ENCODE measurements around the gene HHLA2. TPM values are rescaled to one million over a fixed set of nuclear protein-coding genes. Genes with fewer than 3 reads are reported as not detected.

Gene HHLA2
- total RNA-seq, 2 experiments from 2014 or later = 0.36 TPM

DNA sequence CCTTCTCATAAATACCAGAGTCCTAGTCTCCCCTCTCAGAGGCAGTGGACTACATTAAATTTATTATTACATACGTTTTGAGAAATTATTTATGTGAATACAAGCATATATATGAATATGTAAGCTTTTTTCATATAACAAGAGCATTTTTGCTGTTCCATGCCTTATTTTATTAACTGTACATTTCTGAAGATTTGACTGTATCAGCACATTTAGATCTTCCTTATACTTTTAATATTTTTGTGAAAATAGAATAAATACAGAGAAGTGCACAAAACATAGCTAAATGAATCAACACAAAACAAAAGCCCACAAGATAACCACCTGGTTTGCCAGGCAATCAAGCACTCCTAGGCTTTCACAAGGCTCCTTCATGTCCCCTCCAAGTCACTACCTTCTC, 27.8 kb downstream of the HHLA2 start:
- Mint-ChIP-seq H3K27ac (no peak overlapping the region), H3K9me3 (peaks cover 2% of the 10 kb centered on the region), H3K27me3 (no peaks in the 10 kb centered on the region), H3K36me3 (ENCODE audit: low read depth) (no peaks in the 10 kb centered on the region), H3K4me3 (no peak overlapping the region), H3K4me1 (ENCODE audit: low read depth) (no peaks in the 10 kb centered on the region)
- intact Hi-C loops (cut with DNase I, micrococcal nuclease) = loop anchor here in 1 of 2 experiments (5.0 kb wide), 1 partner anchor 382 kb away; no protein-coding TSS in a partner anchor
- Histone ChIP-seq H3K27ac (ENCODE audit: low read depth in 1 of 2, low read length in 2 of 2) (no peak overlapping the region), H3K36me3 (ENCODE audit: insufficient read depth, low read length) (no peaks in the 10 kb centered on the region), H3K4me3 (ENCODE audit: low read length) (no peak overlapping the region), H3K27me3 (ENCODE audit: control insufficient read depth in 1 of 2, insufficient read depth in 2 of 2, low read length in 2 of 2) (no peaks in the 10 kb centered on the region), H3K9me3 (ENCODE audit: control insufficient read depth in 1 of 2, insufficient read depth in 1 of 2, low read length in 2 of 2) (no peaks in the 10 kb centered on the region), H3K4me1 (ENCODE audit: insufficient read depth, low read length) (no peaks in the 10 kb centered on the region)
- DNase-seq = no peak
- TF ChIP-seq, protein P1, sequence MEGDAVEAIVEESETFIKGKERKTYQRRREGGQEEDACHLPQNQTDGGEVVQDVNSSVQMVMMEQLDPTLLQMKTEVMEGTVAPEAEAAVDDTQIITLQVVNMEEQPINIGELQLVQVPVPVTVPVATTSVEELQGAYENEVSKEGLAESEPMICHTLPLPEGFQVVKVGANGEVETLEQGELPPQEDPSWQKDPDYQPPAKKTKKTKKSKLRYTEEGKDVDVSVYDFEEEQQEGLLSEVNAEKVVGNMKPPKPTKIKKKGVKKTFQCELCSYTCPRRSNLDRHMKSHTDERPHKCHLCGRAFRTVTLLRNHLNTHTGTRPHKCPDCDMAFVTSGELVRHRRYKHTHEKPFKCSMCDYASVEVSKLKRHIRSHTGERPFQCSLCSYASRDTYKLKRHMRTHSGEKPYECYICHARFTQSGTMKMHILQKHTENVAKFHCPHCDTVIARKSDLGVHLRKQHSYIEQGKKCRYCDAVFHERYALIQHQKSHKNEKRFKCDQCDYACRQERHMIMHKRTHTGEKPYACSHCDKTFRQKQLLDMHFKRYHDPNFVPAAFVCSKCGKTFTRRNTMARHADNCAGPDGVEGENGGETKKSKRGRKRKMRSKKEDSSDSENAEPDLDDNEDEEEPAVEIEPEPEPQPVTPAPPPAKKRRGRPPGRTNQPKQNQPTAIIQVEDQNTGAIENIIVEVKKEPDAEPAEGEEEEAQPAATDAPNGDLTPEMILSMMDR (IDR thresholded peaks at IDR 0.05) = no peak
- no peak for ATAC-seq (ENCODE audit: poor library complexity)
- ChIA-PET CTCF (no interaction called here), POLR2A (no interaction called here)

DNA sequence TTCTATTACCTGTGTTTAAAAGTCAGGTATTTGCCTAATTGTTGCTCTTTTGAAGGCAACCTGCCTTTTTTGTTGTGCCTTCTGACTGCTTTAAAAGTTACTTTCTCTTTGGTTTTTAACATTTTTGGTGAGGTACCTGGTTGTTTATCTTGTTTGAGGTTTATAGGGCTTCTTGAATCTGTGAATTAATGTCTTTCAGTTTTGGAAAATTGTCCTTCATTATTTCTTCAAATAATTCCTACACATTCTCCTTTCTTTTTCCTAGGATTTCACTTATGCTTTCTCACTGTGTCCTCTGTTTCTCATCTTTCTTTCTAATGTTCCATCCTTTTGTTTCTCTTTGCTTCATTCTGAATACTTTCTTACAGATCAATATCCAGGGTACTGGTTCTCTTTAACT, 30.8 kb downstream of the HHLA2 start:
- Mint-ChIP-seq H3K36me3 (ENCODE audit: low read depth) (no peaks in the 10 kb centered on the region), H3K9me3 (peaks cover 2% of the 10 kb centered on the region), H3K4me3 (no peak overlapping the region), H3K27me3 (no peaks in the 10 kb centered on the region), H3K4me1 (ENCODE audit: low read depth) (no peaks in the 10 kb centered on the region), H3K27ac (no peak overlapping the region)
- intact Hi-C loops (cut with DNase I, micrococcal nuclease) = no loop called here
- Histone ChIP-seq H3K27ac (ENCODE audit: low read depth in 1 of 2, low read length in 2 of 2) (no peak overlapping the region), H3K4me1 (ENCODE audit: insufficient read depth, low read length) (no peaks in the 10 kb centered on the region), H3K9me3 (ENCODE audit: control insufficient read depth in 1 of 2, insufficient read depth in 1 of 2, low read length in 2 of 2) (no peaks in the 10 kb centered on the region), H3K27me3 (ENCODE audit: control insufficient read depth in 1 of 2, insufficient read depth in 2 of 2, low read length in 2 of 2) (no peaks in the 10 kb centered on the region), H3K36me3 (ENCODE audit: insufficient read depth, low read length) (no peaks in the 10 kb centered on the region), H3K4me3 (ENCODE audit: low read length) (no peak overlapping the region)
- ChIA-PET CTCF (no interaction called here), POLR2A (no interaction called here)
- DNase-seq = no peak
- no peak for ATAC-seq (ENCODE audit: poor library complexity)
- TF ChIP-seq, protein P1 (IDR thresholded peaks at IDR 0.05) = no peak

DNA sequence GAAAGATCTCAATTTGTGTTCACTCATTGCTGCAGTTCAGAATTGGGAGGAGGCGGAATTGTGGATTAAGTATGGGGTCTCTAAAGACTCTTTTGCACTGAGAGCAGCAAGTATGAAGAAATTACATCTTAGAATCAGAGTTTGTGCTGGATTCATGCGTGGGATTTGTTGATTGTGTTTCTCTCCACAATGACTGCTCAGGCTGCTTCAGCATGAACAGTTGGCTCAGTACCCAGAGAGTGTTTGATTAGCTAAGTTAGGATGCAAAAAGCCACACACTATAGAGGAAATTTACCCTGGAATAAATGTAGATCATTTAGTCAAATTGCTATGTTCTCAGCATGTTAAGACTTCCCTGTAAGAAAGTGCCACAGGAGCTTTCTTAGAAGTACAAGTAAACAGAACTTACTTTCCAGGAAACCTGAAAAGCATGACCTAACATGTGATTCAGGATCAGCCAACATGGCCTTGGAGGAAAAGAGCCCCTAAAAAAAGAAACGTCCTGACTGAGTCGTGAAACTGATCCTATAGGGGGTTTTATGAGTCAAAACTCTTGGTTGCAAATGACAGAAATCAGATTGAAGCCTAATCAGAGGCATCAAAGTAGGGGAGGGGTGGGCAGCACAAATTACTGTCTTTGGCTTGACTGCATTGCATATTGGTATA, 32.6 kb downstream of the HHLA2 start:
- TF ChIP-seq, protein P1 (IDR thresholded peaks at IDR 0.05) = no peak
- Histone ChIP-seq H3K27me3 (ENCODE audit: control insufficient read depth in 1 of 2, insufficient read depth in 2 of 2, low read length in 2 of 2) (no peaks in the 10 kb centered on the region), H3K4me3 (ENCODE audit: low read length) (no peak overlapping the region), H3K4me1 (ENCODE audit: insufficient read depth, low read length) (no peaks in the 10 kb centered on the region), H3K9me3 (ENCODE audit: control insufficient read depth in 1 of 2, insufficient read depth in 1 of 2, low read length in 2 of 2) (no peaks in the 10 kb centered on the region), H3K36me3 (ENCODE audit: insufficient read depth, low read length) (no peaks in the 10 kb centered on the region), H3K27ac (ENCODE audit: low read depth in 1 of 2, low read length in 2 of 2) (no peak overlapping the region)
- DNase-seq (no peak), ATAC-seq (ENCODE audit: poor library complexity) (no peak)
- intact Hi-C loops (cut with DNase I, micrococcal nuclease) = no loop called here
- ChIA-PET CTCF (no interaction called here), POLR2A (no interaction called here)
- Mint-ChIP-seq H3K27ac (no peak overlapping the region), H3K36me3 (ENCODE audit: low read depth) (no peaks in the 10 kb centered on the region), H3K4me3 (no peak overlapping the region), H3K27me3 (no peaks in the 10 kb centered on the region), H3K9me3 (peaks cover 2% of the 10 kb centered on the region), H3K4me1 (ENCODE audit: low read depth) (no peaks in the 10 kb centered on the region)

Measured in CD4-positive, alpha-beta T cell (primary cell).